Thymus (tissue), 11 donors: ENCODE data around the gene KRT78. TPM values are rescaled to one million over a fixed set of nuclear protein-coding genes. Genes with fewer than 3 reads are reported as not detected.

ENCODE experiments used
- DNase-seq, 9 donors: peaks; one replicate each; pipeline ENCODE4 v3.0.0-alpha.2; 2013; ENCODE audit warnings: low spot score in 9 of 9, low read depth in 6 of 9, missing footprints in 1 of 9
- H3K27ac ChIP-seq, 2 donors: one replicate each; pipeline ENCODE4 v1.5.1; 2013; ENCODE audit warnings: control low read depth in 1 of 2, low read depth in 1 of 2, low read length in 1 of 2, mild to moderate bottlenecking in 1 of 2, moderate library complexity in 1 of 2
- H3K27me3 ChIP-seq, 2 donors: one replicate each; pipeline ENCODE4 v1.5.1; 2013; ENCODE audit warnings: low read length in 1 of 2; ENCODE audit not compliant: control insufficient read depth in 2 of 2, insufficient read depth in 1 of 2
- H3K36me3 ChIP-seq, 2 donors: one replicate each; pipeline ENCODE4 v1.5.1; 2013; ENCODE audit warnings: low read length in 1 of 2, mild to moderate bottlenecking in 1 of 2, moderate library complexity in 1 of 2; ENCODE audit not compliant: control insufficient read depth in 2 of 2, insufficient read depth in 2 of 2
- H3K4me1 ChIP-seq, 2 donors: one replicate each; pipeline ENCODE4 v1.5.1; 2013; ENCODE audit warnings: low read length in 2 of 2; ENCODE audit not compliant: control insufficient read depth in 2 of 2, insufficient read depth in 2 of 2
- H3K4me3 ChIP-seq, 2 donors: one replicate each; pipeline ENCODE4 v1.5.1; 2013; ENCODE audit warnings: low read length in 2 of 2, control low read depth in 1 of 2, mild to moderate bottlenecking in 1 of 2
- H3K9me3 ChIP-seq, 2 donors: one replicate each; pipeline ENCODE4 v1.5.1; 2013; ENCODE audit warnings: low read length in 1 of 2, mild to moderate bottlenecking in 1 of 2; ENCODE audit not compliant: control insufficient read depth in 2 of 2, insufficient read depth in 1 of 2
- WGBS: extraction: QIAGEN DNeasy Blood & Tissue Kit; methylation state at CpG from one replicate; pipeline ENCODE4 v1.1.7; 2013; 5-methylcytosine and 5-hydroxymethylcytosine counted together
- polyA plus RNA-seq: library from polyadenylated mRNA; stranded (reverse); fragments of 200-250 nt; gene quantifications from one replicate; pipeline ENCODE4 v1.2.3, GENCODE V29; 2013
- total RNA-seq: library from RNA; stranded (reverse); fragments of 120-200 nt; gene quantifications from one replicate; pipeline ENCODE4 v1.2.4, GENCODE V29; 2013
- donor health status: healthy.

Gene KRT78
- total and polyA plus RNA-seq, 2 donors: 0.42 to 7.2 TPM

- Histone ChIP-seq H3K4me1 (peaks cover 0 to 2% of the 10 kb centered on the region in 2 donors), H3K27ac (no peak overlapping the region), H3K4me3 (no peak overlapping the region), H3K9me3 (no peaks in the 10 kb centered on the region), H3K36me3 (no peaks in the 10 kb centered on the region), H3K27me3 (peaks cover 0 to 3% of the 10 kb centered on the region in 2 donors)
- WGBS: 91% methylated on average over 15 of the region's 15 CpGs
- no peak for DNase-seq
These were observed 24.9 kb downstream of the KRT78 start for GRCh38 chr12:52823761-52824450.

DNA sequence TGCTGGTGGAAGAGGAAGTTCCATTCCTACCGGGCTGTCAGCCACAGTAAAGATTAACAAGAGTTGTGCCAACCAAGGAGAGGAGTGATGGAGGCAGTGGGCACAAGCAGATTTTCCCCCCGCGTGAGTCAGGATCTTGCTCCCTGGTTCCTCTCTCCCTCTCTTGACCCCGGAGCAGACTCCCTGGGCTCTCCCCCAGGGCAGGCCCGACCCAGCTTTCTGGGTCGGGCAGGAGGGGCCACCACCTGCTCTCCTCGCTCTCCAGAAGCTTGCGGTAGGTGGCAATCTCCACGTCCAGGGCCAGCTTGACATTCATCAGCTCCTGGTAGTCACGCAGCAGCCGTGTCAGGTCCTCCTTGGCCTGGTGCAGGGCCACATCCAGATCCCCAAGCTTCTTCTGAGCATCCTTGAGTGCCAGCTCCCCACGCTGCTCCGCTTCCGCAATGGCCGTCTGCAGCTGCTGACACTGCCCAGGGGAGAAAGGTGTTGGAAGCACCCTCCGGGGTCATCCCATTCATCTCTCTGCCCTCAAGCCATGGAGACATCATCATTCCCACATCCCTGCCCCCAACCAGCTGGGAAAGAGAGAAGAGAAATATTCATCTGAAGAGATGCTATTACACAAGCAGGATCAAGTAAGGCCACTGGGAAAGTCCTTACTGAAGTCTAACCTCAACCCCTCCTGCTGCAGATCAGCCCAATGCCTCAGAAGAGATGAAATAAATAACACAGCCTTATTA lies 25.9 kb downstream of the KRT78 start:
- WGBS: 79% methylated on average over 16 of the region's 16 CpGs
- Histone ChIP-seq H3K4me1 (peaks cover 0 to 2% of the 10 kb centered on the region in 2 donors), H3K4me3 (no peak overlapping the region), H3K36me3 (no peaks in the 10 kb centered on the region), H3K9me3 (no peaks in the 10 kb centered on the region), H3K27ac (no peak overlapping the region), H3K27me3 (peaks cover 0 to 10% of the 10 kb centered on the region in 2 donors)
- no peak for DNase-seq

- DNase-seq: no peak
These were observed 26.8 kb downstream of the KRT78 start for GRCh38 chr12:52821826-52822660.

DNA sequence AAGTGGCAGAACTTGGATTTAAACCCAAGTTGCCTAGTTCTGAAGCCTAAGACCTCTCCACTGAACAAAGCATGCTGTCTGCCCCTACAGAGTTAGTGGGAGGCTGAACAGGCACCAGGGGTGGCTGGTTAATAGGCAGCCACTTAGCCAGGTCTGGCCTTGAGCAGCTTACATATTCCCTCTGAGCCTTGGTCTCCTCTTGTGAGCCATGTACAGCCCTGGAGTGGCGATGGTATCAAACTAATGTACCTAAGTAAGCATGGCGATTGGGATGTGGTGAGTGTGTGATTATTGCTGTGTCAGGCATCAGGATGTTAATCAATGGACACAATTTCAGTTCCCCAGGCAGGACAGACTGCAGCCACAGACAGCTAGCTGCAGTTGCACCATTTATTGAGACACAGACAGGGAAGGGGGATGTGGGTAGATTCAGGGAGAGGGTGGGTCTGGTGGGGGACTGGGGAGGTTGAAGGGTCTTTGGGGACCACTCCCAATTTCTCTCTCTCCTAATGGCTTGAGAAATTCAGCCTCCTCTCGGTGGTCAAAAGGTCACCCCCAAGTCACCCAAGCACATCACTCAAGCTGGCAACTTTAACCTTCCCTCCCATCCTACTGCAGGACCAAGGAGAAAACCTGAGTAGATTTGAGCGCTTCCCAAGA lies 27.6 kb downstream of the KRT78 start:
- Histone ChIP-seq H3K4me3 (no peak overlapping the region), H3K4me1 (peaks cover 0 to 2% of the 10 kb centered on the region in 2 donors), H3K27ac (no peak overlapping the region), H3K27me3 (peaks cover 0 to 10% of the 10 kb centered on the region in 2 donors), H3K36me3 (no peaks in the 10 kb centered on the region), H3K9me3 (no peaks in the 10 kb centered on the region)
- DNase-seq: no peak
- 98% methylated on average over 4 of the region's 4 CpGs for WGBS

More at GRCh38 chr12:52821826-52822660, 26.8 kb downstream of the KRT78 start:
- peaks cover 0 to 10% of the 10 kb centered on the region in 2 donors for H3K27me3 ChIP-seq
- H3K27ac ChIP-seq: no peak overlapping the region
- no peaks in the 10 kb centered on the region for H3K36me3 ChIP-seq
- 90% methylated on average over 10 of the region's 10 CpGs for WGBS
- H3K4me1 ChIP-seq: peaks cover 0 to 2% of the 10 kb centered on the region in 2 donors
- no peak overlapping the region for H3K4me3 ChIP-seq
- no peaks in the 10 kb centered on the region for H3K9me3 ChIP-seq

DNA sequence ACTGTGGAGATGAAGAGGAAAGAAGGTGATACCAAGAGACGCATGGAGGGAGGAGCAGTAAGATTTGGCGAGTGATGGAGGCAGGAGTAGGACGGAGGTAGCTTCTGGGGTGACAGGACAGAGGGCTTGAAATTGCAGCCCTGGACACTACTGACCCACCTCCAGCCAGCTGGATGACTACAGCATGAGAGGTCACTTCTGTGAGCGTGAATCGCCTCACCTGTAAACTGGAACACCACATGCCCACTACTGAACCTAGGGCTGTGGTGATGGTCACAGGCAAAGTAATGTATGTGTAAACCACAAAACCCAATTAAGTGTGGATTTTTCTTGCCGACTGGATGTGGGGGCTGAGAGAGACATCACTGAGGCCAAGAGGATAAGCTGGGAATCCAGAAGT lies 28.3 kb downstream of the KRT78 start:
- no peak for DNase-seq
- WGBS: 97% methylated on average over 6 of the region's 6 CpGs
- no peaks in the 10 kb centered on the region for H3K9me3 ChIP-seq
- H3K36me3 ChIP-seq: no peaks in the 10 kb centered on the region
- H3K4me3 ChIP-seq: no peak overlapping the region
- peaks cover 0 to 2% of the 10 kb centered on the region in 2 donors for H3K4me1 ChIP-seq
- no peak overlapping the region for H3K27ac ChIP-seq
- peaks cover 0 to 10% of the 10 kb centered on the region in 2 donors for H3K27me3 ChIP-seq

DNA sequence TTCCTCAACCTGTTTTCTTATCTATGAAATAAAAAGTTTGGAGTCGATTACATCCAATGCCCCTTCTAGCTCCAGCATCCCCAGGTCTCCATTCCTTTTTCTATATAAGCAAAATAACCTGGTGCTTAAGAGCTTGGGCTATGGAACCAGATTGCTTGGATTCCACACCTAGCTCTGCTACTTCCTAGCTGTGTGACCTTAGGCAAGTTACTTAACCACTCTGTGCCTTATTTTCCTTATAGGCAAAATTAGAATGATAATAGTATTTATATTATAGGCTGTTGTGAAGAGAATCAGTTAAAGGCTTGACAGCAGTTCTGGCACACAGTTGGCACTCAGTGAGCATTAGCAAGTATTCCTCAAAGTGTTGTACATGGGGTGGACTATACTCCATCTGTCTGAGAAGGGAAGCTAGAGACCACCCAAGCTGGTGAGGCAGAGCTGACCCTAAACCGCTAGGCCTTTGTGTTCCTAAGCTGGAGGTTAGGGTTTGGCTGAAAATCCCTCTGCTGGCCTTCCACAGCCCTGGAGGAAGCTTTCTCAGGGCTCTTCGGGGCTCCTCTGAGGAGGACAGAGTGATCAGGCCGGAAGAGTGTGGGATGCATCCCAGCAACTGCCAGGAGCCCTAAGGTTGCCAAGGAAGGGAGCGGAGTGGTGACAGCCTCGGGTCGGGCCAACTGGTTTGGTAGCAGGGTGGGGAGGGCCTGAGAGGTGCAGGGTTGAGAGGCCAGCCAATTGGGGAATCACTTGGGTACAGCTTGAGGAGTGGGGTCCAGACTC lies 28.9 kb downstream of the KRT78 start:
- Histone ChIP-seq H3K36me3 (no peaks in the 10 kb centered on the region), H3K27ac (no peak overlapping the region), H3K4me3 (no peak overlapping the region), H3K9me3 (no peaks in the 10 kb centered on the region), H3K4me1 (peaks cover 0 to 2% of the 10 kb centered on the region in 2 donors), H3K27me3 (peaks cover 0 to 10% of the 10 kb centered on the region in 2 donors)
- WGBS: 94% methylated on average over 7 of the region's 7 CpGs
- no peak for DNase-seq

GRCh38 chr12:52818887-52819420 lies 29.8 kb downstream of the KRT78 start:
- no peaks in the 10 kb centered on the region for H3K9me3 ChIP-seq
- no peaks in the 10 kb centered on the region for H3K36me3 ChIP-seq
- H3K4me3 ChIP-seq: no peak overlapping the region
- peaks cover 0 to 10% of the 10 kb centered on the region in 2 donors for H3K27me3 ChIP-seq
- no peak overlapping the region for H3K27ac ChIP-seq
- 81% methylated on average over 7 of the region's 7 CpGs for WGBS
- peaks cover 0 to 2% of the 10 kb centered on the region in 2 donors for H3K4me1 ChIP-seq
- no peak for DNase-seq

- H3K27me3 ChIP-seq: peaks cover 0 to 11% of the 10 kb centered on the region in 2 donors
- no peak overlapping the region for H3K4me3 ChIP-seq
These were observed 30.4 kb downstream of the KRT78 start for GRCh38 chr12:52818388-52818787.

More at GRCh38 chr12:52818388-52818787, 30.4 kb downstream of the KRT78 start:
- no peak for DNase-seq
- Histone ChIP-seq H3K27ac (no peak overlapping the region), H3K36me3 (no peaks in the 10 kb centered on the region), H3K4me1 (peaks cover 0 to 2% of the 10 kb centered on the region in 2 donors), H3K9me3 (no peaks in the 10 kb centered on the region)
- WGBS: 63% methylated on average over 7 of the region's 7 CpGs
